HG03575 (cell line): ENCODE data around the gene PHKB.
"Not testable (repeated sequence)": the region's sequence is repeated elsewhere in the genome, so short reads cannot be mapped to it uniquely, and the experiment has no call there.

Experiments
- ATAC-seq: cut with Tn5 transposase; IDR thresholded peaks from one replicate; pipeline ENCODE4 v1.9.1; 2021; ENCODE audit not compliant: unreplicated experiment, insufficient number of reproducible peaks, low FRiP score; ENCODE audit errors: extremely low read depth

PHKB gene

DNA sequence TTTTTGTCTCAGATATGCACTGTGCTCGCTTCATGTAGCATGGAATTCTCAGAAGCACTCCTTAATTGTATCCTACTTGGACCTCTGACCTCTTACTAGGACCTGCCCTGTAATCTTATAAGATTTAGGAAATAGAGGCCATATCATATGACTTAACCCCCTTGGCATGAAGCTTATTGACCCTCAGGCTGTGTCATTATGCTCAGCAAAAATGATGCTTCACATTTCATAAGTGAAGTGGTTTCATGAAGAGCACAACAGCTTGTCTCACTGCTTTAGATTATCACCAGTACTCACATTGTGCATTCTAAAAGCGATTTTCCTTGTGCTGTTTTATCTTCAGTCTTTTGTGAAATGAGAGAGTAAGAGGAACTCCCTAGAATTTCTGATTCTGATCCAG, 6.4 kb downstream of the PHKB start:
- no peak for ATAC-seq

DNA sequence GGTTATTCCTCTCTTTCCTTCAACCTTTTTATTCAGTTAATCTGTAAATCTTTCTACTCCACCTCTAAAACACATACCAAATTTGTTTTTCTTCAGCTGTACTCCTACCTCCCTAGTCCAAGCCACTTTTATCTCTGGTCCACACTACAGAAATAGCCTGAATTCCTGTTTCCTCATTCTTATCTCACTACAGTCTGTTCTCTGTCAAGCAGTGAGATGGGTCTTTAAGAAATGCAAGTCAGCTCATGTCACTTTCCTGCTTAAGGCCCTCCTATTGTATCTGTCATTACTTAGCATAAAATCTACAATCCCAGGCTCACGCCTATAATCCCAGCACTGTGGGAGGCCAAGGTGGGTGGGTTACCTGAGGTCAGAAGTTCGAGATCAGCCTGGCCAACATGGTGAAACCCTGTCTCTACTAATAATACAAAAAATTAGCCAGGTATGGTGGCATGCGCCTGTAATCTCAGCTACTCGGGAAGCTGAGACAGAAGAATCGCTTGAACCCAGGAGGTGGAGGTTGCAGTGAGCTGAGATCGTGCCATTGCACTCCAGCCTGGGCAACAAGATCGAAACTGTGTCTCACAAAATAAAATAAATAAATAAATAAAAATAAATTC, 7.0 kb downstream of the PHKB start:
- ATAC-seq = not testable (repeated sequence)

DNA sequence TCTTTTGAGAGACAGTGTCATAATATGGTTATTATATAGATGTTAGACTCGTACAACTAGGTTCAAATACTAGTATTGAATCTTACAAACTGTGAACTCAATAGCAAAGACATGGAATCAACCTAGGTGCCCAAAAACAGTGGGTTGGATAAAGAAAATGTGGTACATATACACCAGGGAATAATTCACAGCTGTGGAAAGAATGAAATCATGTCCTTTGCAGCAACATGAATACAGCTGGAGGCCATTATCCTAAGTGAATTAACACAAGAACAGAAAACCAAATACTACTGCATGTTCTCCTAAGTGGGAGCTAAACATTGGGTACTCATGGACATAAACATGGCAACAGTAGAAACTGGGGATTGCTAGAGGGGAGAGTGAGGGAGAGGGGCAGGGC, 8.1 kb downstream of the PHKB start:
- ATAC-seq = no peak

DNA sequence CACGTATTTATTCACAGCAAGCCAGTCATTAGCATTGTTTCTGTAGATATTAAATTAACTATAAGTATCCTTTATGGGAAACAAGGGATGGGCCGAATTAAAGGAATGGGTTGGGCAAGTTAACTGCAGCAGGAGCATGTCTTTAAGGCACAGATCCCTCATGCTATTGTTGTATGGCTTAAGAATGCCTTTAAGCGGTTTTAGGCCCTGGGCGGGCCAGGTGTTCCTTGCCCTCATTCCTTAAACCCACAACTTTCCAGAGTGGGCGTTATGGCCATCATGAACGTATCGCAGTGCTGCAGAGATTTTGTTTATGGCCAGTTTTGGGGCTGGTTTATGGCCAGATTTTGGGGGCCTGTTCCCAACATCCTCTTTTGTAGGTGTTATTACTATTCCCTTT, 9.1 kb downstream of the PHKB start:
- no peak for ATAC-seq

DNA sequence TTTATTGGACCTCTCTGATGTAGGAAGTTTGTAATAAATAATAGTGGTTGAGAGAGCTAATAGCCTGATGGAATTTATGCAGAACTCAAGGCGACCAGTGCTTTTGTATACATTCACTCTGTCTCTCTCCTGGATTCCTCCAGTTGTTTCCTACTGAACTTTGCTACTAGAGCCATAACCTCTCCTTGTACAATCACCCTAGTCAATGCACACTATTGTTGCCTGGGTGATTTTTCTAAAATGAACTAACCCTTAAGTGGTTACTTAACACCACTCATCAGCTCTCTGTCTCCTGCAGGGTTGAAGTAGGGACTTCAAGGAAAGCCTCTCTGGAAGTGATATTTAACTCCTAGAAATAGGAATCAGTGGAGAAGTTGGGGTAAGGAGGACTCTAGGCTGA, 9.7 kb downstream of the PHKB start:
- ATAC-seq = no peak

DNA sequence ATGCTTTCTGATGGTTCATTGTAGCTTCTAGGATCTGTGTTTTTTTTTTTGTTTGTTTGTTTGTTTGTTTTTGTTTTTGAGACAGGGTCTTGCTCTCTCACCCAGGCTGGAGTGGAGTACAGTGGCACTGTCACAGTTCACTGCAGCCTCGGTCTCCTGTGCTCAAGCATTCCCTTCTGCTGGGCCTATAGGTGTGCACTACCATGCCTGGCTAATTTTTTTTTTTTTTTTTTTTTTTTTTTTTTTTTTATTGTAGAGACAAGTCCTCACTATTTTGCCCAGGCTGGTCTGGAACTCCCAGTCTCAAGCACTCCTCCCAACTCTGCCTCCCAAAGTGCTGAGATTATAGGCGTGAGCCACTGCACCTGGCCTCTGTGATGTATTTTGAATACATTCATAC, 11.9 kb downstream of the PHKB start:
- not testable (repeated sequence) for ATAC-seq

DNA sequence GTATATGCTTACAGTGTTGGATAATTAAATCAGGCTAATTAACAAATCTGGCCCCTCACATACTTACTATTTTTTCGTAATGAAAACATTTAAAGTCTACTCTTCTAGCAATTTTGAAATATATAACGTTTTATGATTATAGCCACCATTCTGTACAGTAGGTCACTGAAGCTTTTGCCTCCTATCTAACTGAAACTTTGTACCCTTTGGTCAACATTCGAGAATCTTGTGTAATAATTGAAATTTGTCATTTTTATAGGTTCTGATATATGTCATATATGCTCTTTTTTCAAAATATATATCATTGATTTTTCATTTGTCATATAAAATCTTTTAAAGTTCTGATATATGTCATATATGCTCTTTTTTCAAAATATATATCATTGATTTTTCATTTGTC, 12.7 kb downstream of the PHKB start:
- no peak for ATAC-seq

DNA sequence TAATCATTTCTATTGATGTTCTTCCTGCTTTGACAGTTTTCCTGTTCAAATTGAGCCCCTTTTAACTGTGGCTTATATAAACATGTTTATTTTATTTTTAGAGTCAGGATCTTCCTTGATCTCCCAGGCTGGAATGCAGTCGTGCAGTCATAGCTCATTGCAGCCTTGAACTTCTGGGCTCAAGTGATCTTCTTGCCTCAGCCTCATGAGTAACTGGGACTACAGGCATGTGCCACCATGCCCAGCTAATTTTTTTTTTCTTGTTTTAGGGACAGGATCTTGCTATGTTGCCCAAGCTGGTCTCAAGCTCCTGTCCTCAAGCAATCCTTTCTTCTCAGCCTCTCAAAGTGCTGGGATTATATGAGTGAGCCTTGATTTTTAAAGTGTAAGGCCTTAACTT, 14.7 kb downstream of the PHKB start:
- no peak for ATAC-seq

DNA sequence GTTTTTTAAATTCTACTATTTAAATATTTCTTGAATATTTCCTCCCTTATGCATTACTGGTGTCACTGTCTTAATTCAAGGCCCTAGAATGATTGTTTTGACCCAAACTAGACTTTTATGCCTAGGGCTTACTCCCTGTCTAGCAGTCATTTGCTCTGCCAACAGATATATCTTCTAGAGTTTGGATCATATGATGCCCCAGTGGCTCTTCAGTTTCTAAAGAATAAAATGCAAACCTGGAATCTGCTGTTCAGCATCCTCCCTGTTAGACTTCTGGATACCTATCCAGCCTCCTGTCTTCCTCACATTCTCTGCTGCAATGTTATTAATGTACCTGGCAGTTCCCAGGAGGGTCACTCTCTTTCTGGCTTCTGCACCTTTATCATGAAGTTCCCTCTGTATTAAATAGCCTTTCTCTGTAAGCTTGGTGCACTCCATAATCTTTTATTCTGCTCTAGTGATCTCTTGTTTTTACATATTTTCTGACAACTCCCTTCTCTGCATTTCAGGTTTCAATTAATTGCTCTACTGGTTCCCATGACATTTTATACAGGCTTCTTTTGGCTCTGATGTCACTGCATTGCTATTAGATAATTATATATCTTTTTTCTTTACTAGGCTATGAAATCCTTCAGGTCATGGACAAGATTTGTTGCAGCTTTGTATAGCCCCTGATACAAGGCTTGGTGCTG, 15.7 kb downstream of the PHKB start:
- ATAC-seq = no peak

DNA sequence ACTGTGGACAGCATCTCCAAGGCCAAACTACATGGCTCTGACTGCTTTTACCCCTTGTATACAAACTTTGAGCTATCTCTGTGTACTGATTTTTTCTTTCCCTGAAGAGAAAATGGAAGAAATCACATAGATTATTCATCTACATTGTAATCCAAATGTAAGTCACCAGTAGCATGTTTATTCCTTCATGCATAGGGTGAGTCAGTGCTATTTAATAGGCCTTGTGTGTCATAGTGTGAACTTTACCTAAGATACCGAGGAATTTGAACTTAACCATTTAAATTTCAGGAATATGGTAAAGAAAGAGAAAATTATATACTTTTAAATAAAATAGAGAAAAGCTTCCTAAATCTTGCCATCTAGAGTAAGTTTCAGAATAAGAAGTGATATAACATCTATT, 16.5 kb downstream of the PHKB start:
- no peak for ATAC-seq

DNA sequence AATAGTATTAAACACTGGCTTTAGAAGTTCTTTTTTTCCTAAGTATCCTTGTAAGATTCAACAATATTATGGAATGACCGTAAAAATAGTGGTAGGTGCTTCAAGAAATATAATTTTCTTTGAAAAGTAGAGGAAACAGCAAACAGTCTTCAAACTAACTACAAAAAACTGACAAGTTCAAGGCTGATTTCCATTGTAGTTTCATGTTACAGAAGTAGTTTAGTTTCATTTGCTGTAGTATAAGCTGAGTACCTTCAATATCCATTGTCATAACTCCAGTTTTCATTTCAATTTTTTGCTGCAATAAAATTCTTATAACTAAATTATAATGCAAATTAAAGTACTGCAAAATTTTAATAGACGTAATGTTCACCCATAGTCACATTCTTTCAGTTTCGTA, 19.3 kb downstream of the PHKB start:
- no peak for ATAC-seq

DNA sequence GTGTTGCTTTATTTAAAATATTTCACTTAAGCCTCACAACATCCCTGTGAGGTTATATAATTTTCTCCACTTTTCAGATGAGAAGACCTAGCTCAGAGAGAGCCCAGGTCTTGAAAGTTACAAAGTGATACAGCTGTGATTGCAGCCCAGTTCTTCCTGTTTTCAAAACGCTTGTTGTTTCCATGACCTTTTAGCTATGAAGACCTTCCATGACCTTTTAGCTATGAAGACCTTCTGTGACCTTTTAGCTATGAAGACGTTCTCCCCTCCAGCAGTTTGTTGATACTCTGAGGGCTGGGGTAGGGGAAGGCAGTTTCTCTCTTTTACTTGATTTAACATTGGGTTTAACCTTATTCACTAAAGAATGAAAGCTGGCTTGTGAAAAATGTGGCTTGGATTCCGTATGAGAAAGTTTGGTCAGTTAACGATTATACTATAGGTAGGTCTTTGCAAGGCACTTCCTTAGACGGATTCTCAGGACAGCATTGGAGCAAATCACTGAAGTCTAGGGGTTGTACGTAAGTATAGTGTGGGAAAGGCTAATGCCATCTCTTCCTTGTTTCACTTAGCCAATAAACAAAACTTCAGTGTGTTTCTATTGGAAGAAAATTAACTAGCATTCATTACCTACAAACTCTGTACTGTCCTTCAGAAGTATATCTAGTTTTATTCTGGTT, 20.7 kb downstream of the PHKB start:
- ATAC-seq = no peak

DNA sequence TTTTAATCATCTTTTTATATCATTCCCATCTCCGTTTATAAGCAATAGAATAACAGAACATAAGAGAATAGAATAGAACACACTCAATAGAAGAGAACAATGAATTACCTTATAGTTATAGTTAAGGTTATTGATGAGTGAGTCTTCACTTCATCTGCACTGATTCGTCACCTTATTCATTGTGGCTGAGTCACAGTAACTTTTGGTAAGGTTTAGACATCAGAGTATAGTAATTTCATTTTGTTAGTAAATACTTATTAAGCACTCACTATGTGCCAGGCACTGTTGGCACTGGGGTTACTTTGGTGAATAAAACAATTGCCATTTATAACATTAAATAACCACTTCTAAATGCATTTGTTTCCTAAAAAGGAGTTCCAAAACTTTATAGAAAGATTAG, 22.5 kb downstream of the PHKB start:
- no peak for ATAC-seq

DNA sequence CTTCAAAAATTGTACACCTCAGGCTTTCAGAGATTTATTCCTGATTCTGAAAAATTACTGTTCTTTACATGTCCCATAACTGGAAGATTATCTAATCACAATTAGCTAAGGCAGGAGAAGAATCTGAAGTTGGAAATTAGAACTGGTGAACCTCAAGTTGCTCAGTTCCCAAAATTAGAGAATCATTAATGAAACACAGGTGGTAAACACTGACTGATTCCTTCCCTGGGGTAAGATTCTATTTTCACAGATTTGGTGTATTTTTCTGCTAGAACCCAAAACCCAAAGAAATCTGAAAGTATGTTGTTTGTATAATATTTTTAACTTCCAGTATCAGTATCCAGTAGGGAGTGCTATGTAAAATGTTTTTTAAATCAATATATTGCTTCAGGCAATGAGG, 25.7 kb downstream of the PHKB start:
- ATAC-seq = no peak

DNA sequence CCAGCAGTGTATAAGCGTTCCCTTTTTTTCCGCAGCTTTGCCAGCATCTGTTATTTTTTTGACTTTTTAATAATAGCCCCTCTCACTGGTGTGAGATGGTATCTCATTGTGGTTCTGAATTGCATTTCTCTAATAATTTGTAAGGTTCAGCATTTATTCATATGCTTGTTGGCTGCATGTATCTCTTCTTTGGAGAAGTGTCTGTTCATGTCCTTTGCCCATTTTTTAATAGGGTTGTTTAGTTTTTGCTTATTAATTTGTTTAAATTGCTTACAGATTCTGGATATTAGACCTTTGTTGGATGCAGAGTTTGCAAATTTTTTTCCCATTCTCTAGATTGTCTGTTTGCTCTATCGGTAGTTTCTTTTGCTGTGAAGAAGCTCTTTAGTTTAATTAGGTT, 26.9 kb downstream of the PHKB start:
- ATAC-seq = no peak

DNA sequence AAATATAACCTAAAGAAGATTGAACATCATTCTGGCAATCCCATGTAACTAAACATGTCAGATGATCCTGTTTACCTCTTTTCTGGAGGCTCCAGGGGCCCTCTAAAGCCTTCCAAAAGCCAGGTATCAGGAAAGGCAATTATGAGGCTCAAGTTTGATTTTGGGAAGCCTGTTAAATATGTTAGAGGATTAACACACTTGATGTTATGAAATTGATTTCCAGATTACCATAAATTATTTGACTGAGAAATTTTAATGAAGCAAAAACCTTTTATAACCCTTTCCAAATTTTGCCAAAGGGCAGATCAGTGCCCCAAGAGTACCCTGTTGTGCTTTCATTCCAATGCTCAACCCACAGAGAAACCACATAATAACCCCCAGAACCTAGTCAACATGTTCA, 29.3 kb downstream of the PHKB start:
- no peak for ATAC-seq

DNA sequence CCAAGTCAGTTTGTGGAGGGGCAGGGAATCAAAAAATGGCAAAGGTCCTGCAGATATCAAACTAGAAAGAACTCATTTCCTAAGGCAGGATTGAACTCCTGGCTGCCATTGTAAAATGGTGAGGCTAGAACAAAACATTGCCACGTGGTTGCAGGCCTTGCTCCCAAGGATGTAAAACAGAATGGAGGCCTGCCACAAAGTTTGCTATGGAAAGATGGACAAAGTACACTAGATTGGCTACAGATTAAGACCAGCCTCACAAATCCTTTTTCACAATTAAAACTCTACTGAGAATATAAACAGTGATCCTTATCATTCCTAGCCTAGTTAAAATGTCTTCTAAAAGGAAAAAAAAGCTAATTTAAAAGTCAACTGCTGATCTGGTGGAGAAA, 30.9 kb downstream of the PHKB start:
- no peak for ATAC-seq

DNA sequence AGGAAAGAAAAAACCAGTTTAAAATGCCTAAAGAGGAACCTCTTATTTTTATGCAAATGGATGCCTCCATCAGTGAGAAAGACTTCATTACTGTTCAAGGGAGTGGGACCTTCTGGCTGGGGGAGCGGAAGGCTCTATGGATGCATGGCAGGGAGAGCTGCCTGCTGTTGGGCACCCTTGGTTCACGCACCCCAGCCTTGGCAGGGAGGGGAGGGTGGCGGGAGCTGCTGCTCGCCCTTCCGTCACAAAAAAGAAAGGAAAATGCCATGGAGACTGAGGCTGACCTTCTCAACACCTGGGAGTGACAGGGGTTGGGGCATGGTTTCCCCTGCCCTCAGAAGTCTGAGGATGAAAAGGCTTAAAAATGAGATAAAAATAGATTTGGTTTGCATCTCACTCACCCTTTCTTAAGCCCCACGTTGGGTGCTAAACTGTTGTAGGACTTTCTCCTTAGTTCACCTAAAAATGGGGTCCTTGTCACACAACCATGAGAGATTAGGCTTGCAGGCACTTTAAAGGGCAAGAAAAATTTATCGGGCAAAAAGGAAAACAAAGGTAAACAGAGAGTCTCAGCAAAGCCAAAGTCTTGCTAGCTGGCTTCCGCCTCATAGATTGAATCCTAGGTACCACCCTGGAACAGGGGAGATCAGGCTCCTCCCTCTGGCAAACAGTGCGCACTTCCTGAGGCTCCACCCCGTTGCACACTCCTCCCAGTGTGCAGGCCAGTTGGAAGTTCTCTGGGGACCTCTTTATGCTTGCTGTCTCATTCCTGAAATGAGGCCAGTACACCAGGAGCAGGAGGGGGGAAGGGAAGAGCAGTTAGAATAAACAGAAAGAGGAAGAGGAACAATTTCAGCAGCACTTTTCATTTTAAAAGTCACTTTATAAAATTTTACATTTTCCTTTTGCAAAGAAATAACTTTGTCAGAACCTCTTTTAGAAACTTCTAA, 31.6 kb downstream of the PHKB start:
- ATAC-seq = no peak
